ENCODE results near the gene PDGFA.

Gene PDGFA

GRCh38 chr7:534075-534474 lies 14.4 kb upstream of the PDGFA start:
- no peak for DNase-seq

- DNase-seq: no peak
These were observed 13.6 kb upstream of the PDGFA start for GRCh38 chr7:533266-533665.

- no peak for DNase-seq
These were observed 12.9 kb upstream of the PDGFA start for GRCh38 chr7:532379-533143.

GRCh38 chr7:531777-532176 lies 12.1 kb upstream of the PDGFA start:
- no peak for DNase-seq

GRCh38 chr7:528451-528850 lies 8.8 kb upstream of the PDGFA start:
- no peak for DNase-seq

- no peak for DNase-seq
These were observed 8.1 kb upstream of the PDGFA start for GRCh38 chr7:527723-528122.

GRCh38 chr7:526460-527034 lies 6.9 kb upstream of the PDGFA start:
- DNase-seq: no peak

GRCh38 chr7:525740-526139 lies 6.1 kb upstream of the PDGFA start:
- no peak for DNase-seq

GRCh38 chr7:524800-525199 lies 5.2 kb upstream of the PDGFA start:
- no peak for DNase-seq

- DNase-seq: no peak
These were observed 4.0 kb upstream of the PDGFA start for GRCh38 chr7:523347-524336.

GRCh38 chr7:522951-523314 lies 3.3 kb upstream of the PDGFA start:
- no peak for DNase-seq

- DNase-seq: no peak
These were observed 2.7 kb upstream of the PDGFA start for GRCh38 chr7:522071-522950.

GRCh38 chr7:521221-522070 lies 1.8 kb upstream of the PDGFA start:
- DNase-seq: no peak

GRCh38 chr7:520503-521161 lies 986 bp upstream of the PDGFA start:
- DNase-seq: no peak

GRCh38 chr7:518630-519483 lies 789 bp downstream of the PDGFA start:
- DNase-seq: no peak

- DNase-seq: no peak
These were observed 1.6 kb downstream of the PDGFA start for GRCh38 chr7:517774-518629.

- no peak for DNase-seq
These were observed 2.8 kb downstream of the PDGFA start for GRCh38 chr7:516606-517456.

GRCh38 chr7:516216-516605 lies 3.4 kb downstream of the PDGFA start:
- DNase-seq: no peak
